BLaER1 treated with 17β-estradiol and CSF1 and Interleukin-3, amounts not matched to agents 10 nM and 100 nM (cell line): ENCODE results near the gene THYN1.
A peak's percentile ranks its signal among the peaks of the same experiment; 100 is the strongest.

Source experiments
- H3K27ac ChIP-seq, 11 experiments: shearing (Covaris generic); formaldehyde crosslinking; 2 replicates each; pipeline ENCODE4 v1.8.1; 2022
- H3K27me3 ChIP-seq, 11 experiments: shearing (Covaris generic); formaldehyde crosslinking; 2 replicates each; pipeline ENCODE4 v1.8.1; 2022
- H3K36me3 ChIP-seq, 11 experiments: shearing (Covaris generic); formaldehyde crosslinking; 2 replicates each; pipeline ENCODE4 v1.8.1; 2022
- H3K4me1 ChIP-seq, 10 experiments: shearing (Covaris generic); formaldehyde crosslinking; 2 replicates each; pipeline ENCODE4 v1.8.1; 2022
- H3K4me2 ChIP-seq, 11 experiments: shearing (Covaris generic); formaldehyde crosslinking; 2 replicates each; pipeline ENCODE4 v1.8.1; 2022
- H3K4me3 ChIP-seq, 10 experiments: shearing (Covaris generic); formaldehyde crosslinking; 2 replicates each; pipeline ENCODE4 v1.8.1; 2022
- H3K9ac ChIP-seq, 11 experiments: shearing (Covaris generic); formaldehyde crosslinking; 2 replicates each; pipeline ENCODE4 v1.8.1; 2022
- H3K9me3 ChIP-seq, 11 experiments: shearing (Covaris generic); formaldehyde crosslinking; replicated peaks in 1 of 11; 2 replicates each; pipeline ENCODE4 v1.8.1; 2022
- H4K20me1 ChIP-seq, 11 experiments: shearing (Covaris generic); formaldehyde crosslinking; 2 replicates each; pipeline ENCODE4 v1.8.1; 2022
- Cebpa-rat ChIP-seq, 11 experiments: shearing (Covaris generic); IDR thresholded peaks; 2 replicates each; pipeline ENCODE4 v1.8.1; 2022

THYN1 gene

DNA sequence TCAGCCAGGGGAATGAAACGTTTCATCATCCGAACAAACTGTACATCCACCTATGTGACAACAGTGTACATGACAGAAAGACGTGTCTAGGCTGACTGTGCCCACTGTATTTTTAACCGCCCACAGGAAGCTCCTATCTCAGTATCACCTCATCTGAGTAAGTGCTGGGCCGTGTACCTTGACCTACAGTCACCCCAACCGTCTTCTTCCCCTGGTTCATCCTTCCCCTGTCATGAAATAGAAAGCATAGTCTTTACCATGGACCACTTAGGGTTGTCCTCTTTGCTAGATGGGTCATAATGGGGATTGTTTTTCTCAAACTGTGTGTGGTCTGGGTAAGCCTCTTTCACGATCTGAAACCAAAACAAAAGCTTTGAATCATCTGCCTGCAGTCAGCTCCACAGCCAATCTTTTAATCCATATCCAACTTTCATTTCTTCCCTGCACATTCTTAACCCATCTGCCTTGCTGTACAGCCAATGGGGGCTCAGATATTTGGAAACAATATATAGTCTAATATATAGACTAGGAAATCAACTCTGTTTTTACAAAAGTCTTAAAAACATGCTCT, 4.2 kb downstream of the THYN1 start:
- TF ChIP-seq Cebpa-rat (IDR thresholded peaks at IDR 0.05), result no peak
- H3K9me3 ChIP-seq, result no peaks in the 10 kb centered on the region
- H3K27ac ChIP-seq, result no peak overlapping the region
- no peak overlapping the region for H3K4me2 ChIP-seq
- peaks cover 20 to 29% (median 24%) of the 10 kb centered on the region in 10 experiments for H3K4me1 ChIP-seq
- no peak overlapping the region for H3K9ac ChIP-seq
- H3K27me3 ChIP-seq, result no peaks in the 10 kb centered on the region
- H3K4me3 ChIP-seq, result no peak overlapping the region
- peaks cover 0 to 24% (median under 1%) of the 10 kb centered on the region in 11 experiments; a peak in 6 of 22 replicates for H4K20me1 ChIP-seq
- H3K36me3 ChIP-seq, result peaks cover 66 to 72% (median 70%) of the 10 kb centered on the region in 11 experiments

DNA sequence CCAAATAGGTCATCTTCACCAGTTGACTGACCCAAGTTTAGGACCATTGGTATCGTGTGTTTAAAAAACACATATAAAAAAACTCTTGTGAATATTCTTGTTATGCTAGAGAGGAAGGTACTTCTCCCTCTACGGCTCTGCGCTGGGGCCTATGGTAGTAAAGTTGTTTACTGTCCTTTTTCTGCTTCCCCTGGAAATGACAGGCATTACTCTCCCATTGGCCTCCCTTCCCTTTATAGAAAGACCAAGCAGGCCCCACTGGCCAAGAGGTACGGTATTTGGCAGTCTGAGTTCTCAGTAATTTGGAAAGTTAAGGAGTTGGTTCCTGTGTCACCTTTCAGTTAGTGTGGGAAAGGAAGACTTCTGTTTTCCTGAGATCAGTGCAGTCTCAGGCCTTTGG, 6.5 kb downstream of the THYN1 start:
- Histone ChIP-seq H3K9ac (no peak overlapping the region), H3K4me1 (peaks cover 33 to 37% (median 34%) of the 10 kb centered on the region in 10 experiments), H3K4me3 (no peak overlapping the region), H3K4me2 (no peak overlapping the region), H3K36me3 (peaks cover 72 to 83% (median 79%) of the 10 kb centered on the region in 11 experiments), H3K27ac (no peak overlapping the region), H3K27me3 (peaks cover 0 to 4% (median 0%) of the 10 kb centered on the region in 11 experiments; a peak in 3 of 22 replicates), H4K20me1 (peaks cover 0 to 45% (median 6%) of the 10 kb centered on the region in 11 experiments; a peak in 11 of 22 replicates), H3K9me3 (no peaks in the 10 kb centered on the region)
- TF ChIP-seq Cebpa-rat (IDR thresholded peaks at IDR 0.05), result no peak

GRCh38 chr11:134246100-134246499, 7.1 kb downstream of the THYN1 start:
- Histone ChIP-seq H3K9ac (no peak overlapping the region), H3K36me3 (peaks cover 71 to 85% (median 78%) of the 10 kb centered on the region in 11 experiments), H4K20me1 (peaks cover 0 to 51% (median 7%) of the 10 kb centered on the region in 11 experiments; a peak in 12 of 22 replicates), H3K27ac (no peak overlapping the region), H3K4me3 (no peak overlapping the region), H3K9me3 (no peaks in the 10 kb centered on the region), H3K27me3 (peaks cover 0 to 8% (median 0%) of the 10 kb centered on the region in 11 experiments; a peak in 5 of 22 replicates), H3K4me2 (no peak overlapping the region), H3K4me1 (peaks cover 34 to 38% (median 37%) of the 10 kb centered on the region in 10 experiments)
- TF ChIP-seq Cebpa-rat (IDR thresholded peaks at IDR 0.05), result no peak

DNA sequence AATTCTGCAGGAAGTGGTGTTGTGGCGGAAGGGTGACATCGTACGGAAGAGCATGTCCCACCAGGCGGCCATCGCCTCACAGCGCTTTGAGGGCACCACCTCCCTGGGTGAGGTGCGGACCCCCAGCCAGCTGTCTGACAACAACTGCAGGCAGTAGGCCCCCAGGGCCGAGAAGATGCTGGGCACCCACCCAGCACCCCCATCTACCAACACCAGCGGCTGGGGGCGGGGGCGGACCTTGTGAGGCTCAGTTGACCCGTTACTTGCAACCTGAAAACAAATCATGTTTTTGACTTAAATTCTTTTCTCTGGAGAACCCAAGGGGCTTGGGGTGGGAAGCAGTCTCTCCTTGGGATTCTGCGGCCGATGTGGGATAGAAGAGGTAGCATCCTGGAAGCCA, 7.7 kb downstream of the THYN1 start:
- Histone ChIP-seq H3K4me3 (no peak overlapping the region), H3K27ac (no peak overlapping the region), H3K4me1 (peaks cover 30 to 38% (median 37%) of the 10 kb centered on the region in 10 experiments), H3K4me2 (no peak overlapping the region), H3K9me3 (no peaks in the 10 kb centered on the region), H4K20me1 (peaks cover 0 to 58% (median 7%) of the 10 kb centered on the region in 11 experiments; a peak in 12 of 22 replicates), H3K27me3 (peaks cover 0 to 9% (median 0%) of the 10 kb centered on the region in 11 experiments; a peak in 5 of 22 replicates), H3K9ac (no peak overlapping the region), H3K36me3 (peaks cover 65 to 84% (median 75%) of the 10 kb centered on the region in 11 experiments)
- TF ChIP-seq Cebpa-rat (IDR thresholded peaks at IDR 0.05), result no peak

DNA sequence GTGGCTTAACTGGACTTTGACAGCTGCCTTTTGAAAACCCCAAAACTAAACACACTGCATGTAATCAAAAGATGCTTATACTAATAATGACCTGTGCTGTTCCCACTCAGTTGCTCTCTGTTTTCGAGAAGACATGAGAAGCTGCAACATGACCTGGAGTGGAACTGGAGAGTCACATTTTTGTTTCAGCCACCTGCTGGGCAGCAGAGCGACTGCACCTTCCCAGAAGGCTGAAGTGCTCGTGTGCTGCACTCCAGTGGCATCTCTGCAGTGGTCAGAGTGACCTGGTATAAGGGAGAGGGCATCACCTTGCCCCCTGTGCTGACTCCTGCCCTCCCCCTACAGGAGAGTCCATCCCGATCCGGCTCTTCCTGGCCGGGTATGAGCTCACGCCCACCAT, 8.6 kb downstream of the THYN1 start:
- peaks cover 0 to 9% (median 0%) of the 10 kb centered on the region in 11 experiments; a peak in 5 of 22 replicates for H3K27me3 ChIP-seq
- peaks cover 22 to 47% (median 35%) of the 10 kb centered on the region in 10 experiments for H3K4me1 ChIP-seq
- peak overlapping the region in 6 of 11 experiments; percentile 66 to 81 (median 72); a peak in 10 of 22 replicates for H3K4me2 ChIP-seq
- H3K9me3 ChIP-seq, result no peaks in the 10 kb centered on the region
- no peak overlapping the region for H3K4me3 ChIP-seq
- peaks cover 64 to 86% (median 74%) of the 10 kb centered on the region in 11 experiments for H3K36me3 ChIP-seq
- H3K27ac ChIP-seq, result no peak overlapping the region
- peaks cover 0 to 60% (median 7%) of the 10 kb centered on the region in 11 experiments; a peak in 12 of 22 replicates for H4K20me1 ChIP-seq
- no peak for TF ChIP-seq Cebpa-rat (IDR thresholded peaks at IDR 0.05)
- no peak overlapping the region for H3K9ac ChIP-seq

DNA sequence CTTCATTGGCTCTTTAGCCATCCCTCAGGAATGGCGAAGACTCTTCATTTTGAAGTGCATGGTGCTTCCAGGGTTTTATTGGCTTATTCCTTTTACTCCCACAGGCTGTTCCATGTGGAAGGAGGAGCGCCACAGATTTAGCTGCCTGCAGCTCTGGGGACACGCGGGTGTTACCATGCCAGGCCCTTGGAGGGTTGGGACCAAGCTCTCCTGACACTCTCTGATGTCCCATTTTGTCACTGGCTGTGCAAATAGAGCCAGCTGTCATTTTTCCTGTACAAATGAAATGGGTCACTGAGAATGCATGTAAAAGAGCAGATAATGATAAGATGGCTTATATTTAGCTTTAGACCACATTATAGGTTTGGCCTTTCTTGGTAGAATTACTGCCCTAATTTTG, 9.2 kb downstream of the THYN1 start:
- Histone ChIP-seq H3K4me3 (no peak overlapping the region), H3K9ac (no peak overlapping the region), H3K27me3 (peaks cover 0 to 9% (median 0%) of the 10 kb centered on the region in 11 experiments; a peak in 5 of 22 replicates), H4K20me1 (peaks cover 0 to 66% (median 7%) of the 10 kb centered on the region in 11 experiments; a peak in 12 of 22 replicates), H3K4me1 (peaks cover 22 to 53% (median 35%) of the 10 kb centered on the region in 10 experiments), H3K36me3 (peaks cover 63 to 86% (median 74%) of the 10 kb centered on the region in 11 experiments), H3K9me3 (no peaks in the 10 kb centered on the region), H3K4me2 (peak overlapping the region in 7 of 11 experiments; percentile 66 to 81 (median 70); a peak in 14 of 22 replicates), H3K27ac (no peak overlapping the region)
- no peak for TF ChIP-seq Cebpa-rat (IDR thresholded peaks at IDR 0.05)

DNA sequence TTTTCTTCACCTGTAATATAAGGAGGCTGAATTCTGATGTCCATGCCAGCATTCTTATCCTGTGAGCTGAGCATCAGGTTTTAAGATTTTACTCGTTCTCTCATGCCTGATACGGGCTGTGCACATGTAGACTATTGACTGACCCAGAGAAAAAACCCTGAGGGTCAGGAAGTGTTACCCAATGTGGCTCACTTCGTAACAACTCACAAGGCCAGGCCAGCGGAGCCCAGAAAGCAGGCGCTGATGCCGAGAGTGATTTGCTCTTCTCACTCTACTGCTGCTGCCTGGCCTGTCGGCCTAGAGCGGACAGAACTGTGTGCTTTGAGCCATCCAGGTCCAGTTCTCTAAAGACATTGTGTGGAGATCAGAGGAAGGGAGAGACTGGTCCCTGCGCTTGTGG, 10.8 kb downstream of the THYN1 start:
- no peaks in the 10 kb centered on the region for H3K9me3 ChIP-seq
- peak overlapping the region; percentile 55 to 81 (median 72) for H3K4me2 ChIP-seq
- H3K36me3 ChIP-seq, result peaks cover 53 to 85% (median 66%) of the 10 kb centered on the region in 11 experiments
- peak overlapping the region in 1 of 11 experiments; percentile 11; a peak in 1 of 22 replicates for H3K9ac ChIP-seq
- peaks cover 0 to 9% (median 0%) of the 10 kb centered on the region in 11 experiments; a peak in 5 of 22 replicates for H3K27me3 ChIP-seq
- peaks cover 0 to 75% (median 12%) of the 10 kb centered on the region in 11 experiments; a peak in 13 of 22 replicates for H4K20me1 ChIP-seq
- H3K4me1 ChIP-seq, result peaks cover 22 to 64% (median 41%) of the 10 kb centered on the region in 10 experiments
- no peak overlapping the region for H3K4me3 ChIP-seq
- TF ChIP-seq Cebpa-rat (IDR thresholded peaks at IDR 0.05), result no peak
- H3K27ac ChIP-seq, result no peak overlapping the region; a peak in 2 of 22 replicates

DNA sequence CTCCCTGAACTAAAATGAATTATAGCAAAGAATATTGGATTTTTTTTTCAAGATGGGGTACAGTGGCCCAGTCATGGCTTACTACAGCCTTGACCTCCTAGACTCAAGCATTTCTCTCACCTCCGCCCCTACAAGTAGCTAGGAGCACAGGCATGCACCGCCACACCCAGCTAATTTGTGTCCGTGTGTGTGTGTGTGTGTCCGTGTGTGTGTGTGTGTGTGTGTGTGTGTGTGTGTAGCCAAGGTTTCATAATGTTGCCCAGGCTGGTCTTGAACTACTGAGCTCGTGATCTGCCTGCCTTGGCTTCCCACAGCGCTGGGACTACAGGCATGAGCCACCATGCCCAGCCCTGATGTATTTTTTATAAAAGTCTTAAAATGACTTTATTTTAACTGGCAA, 12.6 kb downstream of the THYN1 start:
- no peak for TF ChIP-seq Cebpa-rat (IDR thresholded peaks at IDR 0.05)
- H3K27me3 ChIP-seq, result peaks cover 0 to 9% (median 0%) of the 10 kb centered on the region in 11 experiments; a peak in 5 of 22 replicates
- peaks cover 47 to 83% (median 59%) of the 10 kb centered on the region in 11 experiments for H3K36me3 ChIP-seq

GRCh38 chr11:134238956-134239355, 14.2 kb downstream of the THYN1 start:
- Histone ChIP-seq H4K20me1 (peaks cover 15 to 70% (median 22%) of the 10 kb centered on the region in 11 experiments; a peak in 18 of 22 replicates), H3K4me3 (no peak overlapping the region), H3K4me1 (peaks cover 22 to 71% (median 44%) of the 10 kb centered on the region in 10 experiments), H3K27me3 (peaks cover 0 to 9% (median 0%) of the 10 kb centered on the region in 11 experiments; a peak in 5 of 22 replicates), H3K27ac (no peak overlapping the region), H3K9ac (no peak overlapping the region), H3K9me3 (no peaks in the 10 kb centered on the region), H3K4me2 (peak overlapping the region in 1 of 11 experiments; percentile 12; a peak in 1 of 22 replicates), H3K36me3 (peaks cover 43 to 78% (median 58%) of the 10 kb centered on the region in 11 experiments)
- no peak for TF ChIP-seq Cebpa-rat (IDR thresholded peaks at IDR 0.05)

More for the DNA sequence above, 12.6 kb downstream of the THYN1 start:
- no peak overlapping the region for H3K4me2 ChIP-seq
- peaks cover 0 to 72% (median 12%) of the 10 kb centered on the region in 11 experiments; a peak in 13 of 22 replicates for H4K20me1 ChIP-seq
- H3K9me3 ChIP-seq, result no peaks in the 10 kb centered on the region
- peaks cover 22 to 70% (median 45%) of the 10 kb centered on the region in 10 experiments for H3K4me1 ChIP-seq
- no peak overlapping the region for H3K27ac ChIP-seq
- H3K9ac ChIP-seq, result no peak overlapping the region
- H3K4me3 ChIP-seq, result no peak overlapping the region
